ENCODE data around the gene SUMO1.
"Not testable (repeated sequence)": the region's sequence is repeated elsewhere in the genome, so short reads cannot be mapped to it uniquely, and the experiment has no call there.

SUMO1 gene

DNA sequence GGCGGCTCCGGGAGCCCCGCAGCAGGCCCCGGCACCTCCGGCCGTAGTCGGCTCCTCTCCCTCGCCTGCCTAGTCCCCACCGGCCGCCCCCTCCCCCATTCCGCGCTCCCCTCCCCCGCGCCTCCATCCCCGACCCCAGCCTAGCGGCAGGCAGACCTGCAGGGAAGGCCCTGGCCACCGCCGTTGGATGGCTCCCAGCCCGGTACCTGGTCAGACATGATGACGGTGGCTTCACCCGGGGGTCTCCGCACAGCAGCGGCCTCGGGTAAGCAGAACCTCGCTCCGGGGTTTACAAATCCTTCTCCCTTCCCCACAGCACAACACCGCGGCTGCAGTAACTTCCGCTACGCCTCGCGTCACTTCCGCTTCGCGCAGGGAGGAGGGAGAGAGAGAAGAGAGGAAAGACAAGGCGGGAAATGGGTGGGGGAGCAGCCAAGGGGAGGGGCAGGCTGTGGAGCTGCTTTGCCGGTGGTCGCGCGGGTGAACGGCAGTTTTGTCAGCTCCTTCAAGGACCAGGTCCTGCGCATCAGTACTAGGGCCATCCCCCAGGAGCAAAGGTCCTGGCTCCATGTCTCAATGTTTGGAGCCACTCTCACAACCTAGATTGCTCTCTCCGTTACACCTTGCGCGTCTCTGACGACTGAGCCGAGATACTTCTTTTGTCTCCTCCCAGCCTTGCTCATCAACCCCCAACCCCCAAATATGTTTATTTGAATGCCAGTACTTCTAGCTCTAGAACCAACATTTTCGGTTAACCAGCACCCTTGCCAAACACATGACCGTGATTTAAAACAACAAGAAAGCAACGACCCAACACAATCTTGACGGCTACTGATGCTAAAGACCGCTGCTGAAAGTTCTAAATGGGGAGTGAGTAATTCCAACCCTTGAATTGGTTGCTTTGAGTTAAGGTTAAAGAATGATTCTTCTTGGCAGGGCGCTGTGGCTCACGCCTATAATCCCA lies at the start of gene SUMO1:
SUMO1 (minus strand) TSS at position 364 of the 964 bp plus-strand sequence; CDS start at position 218, 146 bp downstream.
- peak within 1 kb of the TSS; percentile 89 for H3K4me3 ChIP-seq (ENCODE audit: low read depth, low read length)

DNA sequence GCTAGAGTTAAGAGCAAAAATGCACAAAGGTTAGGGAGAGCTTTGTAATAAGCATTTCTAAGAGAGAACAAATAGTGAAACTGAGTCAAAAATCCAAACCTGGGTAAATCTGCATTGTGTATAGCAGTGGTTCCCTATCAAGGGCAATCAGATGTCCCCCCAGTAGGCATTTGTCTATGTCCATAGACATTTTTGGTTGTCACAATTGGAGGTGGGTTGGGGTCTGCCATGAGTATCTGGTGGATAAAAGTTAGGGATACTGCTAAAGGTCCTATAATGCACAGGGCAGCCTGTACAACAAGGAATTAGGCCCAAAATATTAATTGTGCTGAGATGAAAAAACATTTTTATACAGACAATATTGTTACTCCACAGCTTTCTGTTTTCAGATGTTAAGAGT lies 48.2 kb upstream of the SUMO1 start:
- H3K4me3 ChIP-seq (ENCODE audit: low read depth, low read length), result no peak overlapping the region

DNA sequence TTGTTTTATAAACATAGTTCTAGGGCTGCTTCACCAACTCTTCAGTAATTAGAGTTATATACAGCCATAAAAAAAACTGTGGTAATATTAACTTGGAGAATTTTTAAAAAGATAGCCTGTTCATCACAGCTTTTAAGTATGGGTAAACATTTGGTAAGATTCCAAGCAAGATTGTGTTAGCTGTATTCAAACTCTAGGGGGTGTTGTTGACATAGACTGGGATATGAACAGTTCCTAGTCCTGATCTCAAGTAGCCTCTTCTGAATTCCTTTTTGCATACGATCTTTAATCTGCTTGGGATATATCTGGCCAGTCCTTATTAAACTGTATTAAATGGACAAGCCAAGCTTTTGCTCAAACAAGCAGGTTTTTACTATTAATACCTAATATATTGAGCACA lies 40.5 kb upstream of the SUMO1 start:
- H3K4me3 ChIP-seq (ENCODE audit: low read depth, low read length), result no peak overlapping the region

DNA sequence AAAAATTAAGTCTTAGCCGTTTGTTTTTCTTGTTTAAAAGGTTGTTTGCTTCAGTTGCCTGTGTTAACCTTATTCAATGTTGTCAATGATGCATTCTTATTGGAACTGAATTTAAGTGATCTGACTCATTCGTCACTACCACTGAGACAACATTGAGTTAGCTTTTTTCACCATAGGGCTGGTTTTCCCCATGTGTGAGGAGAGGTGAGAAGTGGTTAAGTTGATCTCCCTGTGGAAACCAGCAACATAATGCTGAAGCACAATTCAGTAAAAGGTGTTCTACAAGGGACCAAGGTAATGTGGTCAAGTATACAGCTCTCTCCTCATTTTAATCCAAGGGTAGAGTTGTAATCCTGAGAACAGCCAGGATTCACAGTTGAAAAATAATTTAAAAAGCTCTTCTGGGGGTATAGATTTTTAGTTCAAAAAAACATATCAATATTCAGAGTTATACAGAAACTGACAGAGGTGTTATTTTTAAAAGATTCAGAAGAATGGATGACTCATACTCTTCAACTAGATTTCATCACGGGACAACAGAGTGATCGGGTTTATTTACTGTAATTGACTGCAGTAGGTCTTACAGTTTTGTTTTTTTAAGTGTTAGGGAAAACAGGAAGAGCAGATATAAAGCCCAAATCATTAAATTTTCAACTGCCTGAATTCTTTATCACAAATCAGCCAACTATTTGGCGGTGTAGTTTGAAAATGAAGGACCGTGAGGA lies 39.8 kb upstream of the SUMO1 start:
- H3K4me3 ChIP-seq (ENCODE audit: low read depth, low read length), result no peak overlapping the region

DNA sequence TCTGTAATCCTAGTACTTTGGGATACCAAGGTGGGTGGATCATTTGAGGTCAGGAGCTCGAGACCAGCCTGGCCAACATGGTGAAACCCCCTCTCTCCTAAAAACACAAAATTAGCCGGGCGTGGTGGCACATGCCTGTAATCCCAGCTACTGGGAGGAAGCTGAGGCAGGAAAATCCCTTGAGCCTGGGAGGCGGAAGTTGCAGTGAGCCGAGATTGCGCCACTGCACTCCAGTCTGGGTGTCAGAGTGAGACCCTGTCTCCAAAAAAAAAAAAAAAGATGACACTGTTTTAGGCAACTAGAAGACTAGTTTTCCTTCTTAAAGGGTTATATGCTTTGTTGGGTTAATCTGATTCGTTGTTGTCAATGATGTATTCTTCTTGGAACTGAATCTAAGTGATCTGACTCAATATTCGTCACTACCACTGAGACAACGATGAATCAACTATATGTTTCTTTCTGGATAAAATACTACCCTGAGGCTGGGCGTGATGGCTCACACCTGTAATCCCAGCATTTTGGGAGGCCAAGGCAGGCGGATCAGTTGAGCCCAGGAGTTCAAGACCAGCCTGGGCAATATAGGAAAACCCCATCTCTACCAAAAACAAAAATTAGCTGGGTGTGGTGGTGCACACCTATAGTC lies 37.8 kb upstream of the SUMO1 start:
- H3K4me3 ChIP-seq (ENCODE audit: low read depth, low read length), result not testable (repeated sequence)

DNA sequence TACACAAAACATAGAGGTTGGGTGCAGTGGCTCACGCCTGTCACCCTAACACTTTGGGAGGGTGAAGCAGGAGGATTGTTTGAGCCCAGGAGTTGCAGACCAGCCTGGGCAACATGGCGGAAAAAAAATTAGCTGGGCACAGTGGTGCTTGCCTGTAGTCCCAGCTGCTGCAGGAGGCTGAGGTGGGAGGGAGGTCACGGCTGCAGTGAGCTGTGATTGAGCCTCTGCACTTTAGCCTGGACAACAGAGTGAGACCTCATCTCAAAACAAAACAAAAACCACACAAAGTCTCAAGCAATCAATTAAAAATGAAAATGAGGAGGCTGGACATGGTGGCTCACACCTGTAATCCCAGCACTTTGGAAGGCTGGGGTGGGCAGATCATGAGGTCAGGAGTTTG lies 32.1 kb upstream of the SUMO1 start:
- no peak overlapping the region for H3K4me3 ChIP-seq (ENCODE audit: low read depth, low read length)

DNA sequence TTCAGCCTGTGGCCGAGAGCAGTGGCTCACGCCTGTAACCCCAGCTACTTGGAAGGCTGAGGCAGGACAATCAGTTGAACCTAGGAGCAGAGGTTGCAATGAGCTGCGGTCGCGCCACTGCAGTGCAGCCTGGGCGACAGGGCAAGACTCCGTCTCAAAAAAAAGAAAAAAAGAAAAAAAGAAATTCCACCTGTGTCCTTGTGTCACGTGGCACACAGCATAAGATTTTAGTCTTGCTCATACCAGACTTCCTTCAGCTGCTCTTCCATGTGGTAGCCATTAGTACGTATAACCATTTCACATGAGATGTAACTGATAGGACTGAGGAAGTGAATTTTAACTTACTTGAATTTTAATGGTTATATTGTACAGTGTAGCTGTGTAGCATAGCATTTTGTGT lies 31.2 kb upstream of the SUMO1 start:
- H3K4me3 ChIP-seq (ENCODE audit: low read depth, low read length), result no peak overlapping the region

DNA sequence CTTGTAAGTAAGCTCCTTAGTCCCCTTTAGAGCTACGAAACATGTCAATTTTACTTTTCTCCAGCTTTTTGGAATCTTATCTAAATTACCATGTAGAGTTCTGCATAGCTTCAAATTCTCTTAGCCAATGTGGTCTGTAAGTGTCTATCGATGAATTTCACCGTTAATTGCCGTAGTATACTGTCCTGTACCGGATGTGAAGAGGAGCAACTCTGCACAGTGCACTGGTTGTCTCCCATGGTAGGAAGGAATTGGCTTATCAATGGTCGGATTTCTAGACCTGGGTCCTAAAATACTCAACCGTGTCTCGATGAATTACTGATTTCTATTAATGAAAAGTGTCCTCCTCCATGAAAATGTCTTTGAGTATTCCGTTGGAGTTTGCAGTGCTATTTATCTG lies 29.1 kb upstream of the SUMO1 start:
- H3K4me3 ChIP-seq (ENCODE audit: low read depth, low read length), result peak overlapping the region; percentile 100

DNA sequence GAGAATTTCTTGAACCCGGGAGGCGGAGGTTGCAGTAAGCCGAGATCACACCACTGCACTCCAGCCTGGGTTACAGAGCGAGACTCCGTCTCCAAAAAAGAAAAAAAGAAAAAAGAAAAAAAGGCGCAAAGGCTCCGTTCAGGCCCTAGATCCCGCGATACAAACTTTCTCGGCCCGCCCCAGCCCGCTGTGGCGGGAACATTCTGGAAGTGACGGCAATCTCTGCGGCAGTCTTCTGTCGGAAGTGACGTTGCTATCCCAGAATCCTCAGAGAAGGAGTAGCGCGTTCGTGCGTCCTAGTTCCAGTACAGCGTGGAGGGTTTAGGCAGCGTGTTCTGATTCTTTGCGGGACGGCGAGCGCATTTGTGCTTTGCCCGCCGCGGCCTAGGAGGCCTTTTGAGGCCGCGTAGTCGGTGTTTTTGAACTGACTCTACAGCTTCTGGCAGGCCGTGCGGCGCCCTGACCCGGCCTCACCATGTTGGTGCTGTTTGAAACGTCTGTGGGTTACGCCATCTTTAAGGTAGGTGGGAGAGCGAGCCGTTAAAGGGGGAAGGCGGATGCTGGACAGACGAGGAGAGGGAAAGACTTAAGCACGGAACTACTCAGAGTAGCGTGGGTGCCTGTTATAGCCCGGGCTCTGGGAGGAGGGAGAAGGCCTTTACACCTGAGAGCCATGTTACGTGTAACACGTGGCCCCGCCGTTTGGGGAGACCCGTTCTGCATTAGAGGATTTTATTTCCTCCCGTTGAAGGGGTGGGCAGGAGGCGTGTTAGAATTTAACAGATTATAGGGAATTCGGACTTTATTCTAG lies 27.3 kb upstream of the SUMO1 start, which contains the start of gene NOP58:
NOP58 (plus strand) TSS at position 297 of the 811 bp plus-strand sequence; CDS start at position 476, 179 bp downstream.
- peak within 1 kb of the TSS; percentile 100 for H3K4me3 ChIP-seq (ENCODE audit: low read depth, low read length)

DNA sequence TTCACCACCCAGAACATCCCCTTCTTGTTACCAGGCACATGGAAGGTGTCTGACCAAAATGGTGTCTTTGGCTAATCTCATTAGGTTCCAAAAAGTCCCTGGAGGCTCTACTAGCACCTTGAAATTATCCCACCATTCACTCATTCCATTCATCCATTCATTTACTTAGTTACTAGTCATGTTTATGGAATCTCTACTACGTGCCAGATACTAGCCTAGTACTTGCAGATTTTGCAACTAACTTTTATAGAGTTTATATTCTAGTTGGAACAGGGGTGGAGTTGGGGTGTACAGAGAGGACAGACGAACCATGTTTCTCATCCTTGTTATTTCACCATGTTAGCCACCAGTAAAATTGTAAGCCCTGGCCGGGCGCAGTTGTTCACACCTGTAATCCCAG lies 23.1 kb upstream of the SUMO1 start:
- no peak overlapping the region for H3K4me3 ChIP-seq (ENCODE audit: low read depth, low read length)

DNA sequence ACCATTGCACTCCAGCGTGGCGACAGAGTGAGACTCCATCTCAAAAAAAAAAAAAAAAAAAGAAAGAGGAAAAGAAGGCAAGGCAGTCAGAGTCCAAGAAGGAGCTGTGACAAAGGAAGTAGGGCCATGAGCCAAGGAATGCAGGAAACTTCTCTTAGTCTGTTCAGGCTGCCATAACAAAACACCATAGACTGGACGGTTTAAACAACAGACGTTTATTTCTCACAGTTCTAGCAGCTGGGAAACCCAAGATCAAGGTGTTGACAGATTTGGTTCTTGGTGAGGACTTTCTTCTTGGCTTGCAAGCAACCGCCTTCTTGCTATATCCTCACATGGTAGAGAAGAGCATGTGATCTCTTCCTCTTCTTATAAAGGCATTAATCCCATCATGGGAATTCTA lies 13.1 kb upstream of the SUMO1 start:
- no peak overlapping the region for H3K4me3 ChIP-seq (ENCODE audit: low read depth, low read length)

DNA sequence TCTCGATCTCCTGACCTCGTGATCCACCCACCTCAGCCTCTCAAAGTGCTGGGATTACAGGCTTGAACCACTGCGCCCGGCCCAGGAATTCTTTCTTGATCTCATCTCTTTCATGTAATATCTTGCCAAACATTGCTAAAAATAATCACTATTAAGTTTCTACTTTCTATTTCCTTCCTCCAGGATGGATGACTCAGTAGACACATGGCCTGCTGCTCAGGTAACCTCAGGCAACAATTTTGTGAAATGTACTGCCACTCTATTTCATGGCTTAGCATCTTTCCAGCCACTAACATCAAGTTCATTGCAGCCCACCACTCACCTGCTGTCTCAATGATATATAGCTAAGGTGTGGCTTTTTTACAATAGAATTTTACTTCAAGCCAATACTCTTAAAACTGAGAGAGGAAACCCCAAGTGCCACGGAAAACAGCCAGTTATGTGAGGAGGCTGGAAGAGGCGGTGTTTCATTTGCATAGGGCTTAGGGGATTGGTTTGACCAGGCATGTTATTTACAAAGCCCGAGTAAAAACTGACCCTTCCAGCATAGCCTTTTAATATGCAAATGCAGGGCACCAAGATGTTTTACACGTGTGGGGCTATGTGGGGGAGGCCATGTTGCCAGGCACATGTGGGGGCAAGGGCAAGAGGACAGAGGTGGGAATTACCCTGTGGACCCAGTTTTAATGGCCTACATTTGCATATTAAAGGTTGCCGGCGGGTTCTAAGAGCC lies 11.3 kb upstream of the SUMO1 start:
- no peak overlapping the region for H3K4me3 ChIP-seq (ENCODE audit: low read depth, low read length)

DNA sequence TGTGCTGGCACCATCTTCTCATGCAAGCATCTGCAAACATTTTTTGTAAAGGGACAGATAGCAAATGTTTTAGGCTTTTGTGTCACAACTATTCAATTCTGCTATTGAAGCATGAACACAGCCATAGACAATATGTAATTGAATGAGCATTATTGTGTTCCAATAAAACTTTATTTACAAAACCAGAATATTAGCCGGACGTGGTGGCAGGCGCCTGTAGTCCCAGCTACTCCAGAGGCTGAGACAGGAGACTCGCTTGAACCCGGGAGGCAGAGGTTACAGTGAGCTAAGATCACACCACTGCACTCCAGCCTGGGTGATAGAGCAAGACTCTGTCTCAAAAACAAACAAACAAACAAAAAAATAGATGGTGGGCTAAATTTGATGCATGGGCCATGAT lies 9.3 kb upstream of the SUMO1 start:
- H3K4me3 ChIP-seq (ENCODE audit: low read depth, low read length), result not testable (repeated sequence)

DNA sequence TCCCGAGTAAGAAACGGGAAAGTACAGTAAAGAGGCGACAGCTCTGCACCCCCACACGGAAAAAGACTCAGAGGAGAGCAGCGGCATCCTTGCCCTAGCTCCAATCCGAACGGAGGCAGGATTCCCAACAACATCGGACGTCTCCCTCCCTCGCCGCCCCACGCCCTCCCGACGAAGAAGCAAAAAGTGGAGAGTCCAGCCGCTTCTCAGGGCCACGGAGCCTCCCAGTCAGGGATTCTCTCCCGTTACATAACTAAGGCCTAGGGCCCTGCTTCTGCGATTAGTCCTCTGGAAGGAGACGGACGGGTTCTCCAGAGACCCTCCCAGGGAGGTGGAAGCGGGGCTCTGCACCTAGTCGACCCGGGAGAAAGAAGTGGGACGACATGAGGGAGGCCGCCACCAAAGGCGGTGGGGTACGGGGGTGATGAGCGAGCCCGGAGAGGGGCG lies 587 bp downstream of the SUMO1 start:
- peak overlapping the region; percentile 89 for H3K4me3 ChIP-seq (ENCODE audit: low read depth, low read length)

DNA sequence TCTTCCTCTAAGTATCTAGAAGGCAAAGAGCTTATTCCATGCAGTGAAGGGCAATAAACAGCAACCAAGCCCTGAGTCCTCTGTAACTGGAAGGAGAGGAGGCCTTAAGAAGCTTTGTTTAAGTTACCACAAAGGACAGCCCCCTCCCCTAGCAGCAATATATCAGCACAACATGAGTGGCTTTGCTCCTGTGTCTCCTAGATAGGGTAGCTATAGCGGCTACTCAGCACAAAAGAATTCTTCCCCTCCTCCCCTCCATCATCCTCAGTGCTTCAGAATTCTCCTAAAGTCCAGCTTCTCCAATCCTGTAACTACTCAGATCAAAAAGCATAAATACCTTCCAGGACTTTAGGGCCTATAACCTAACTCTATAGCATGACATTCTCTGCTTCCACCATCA lies 16.5 kb downstream of the SUMO1 start:
- no peak overlapping the region for H3K4me3 ChIP-seq (ENCODE audit: low read depth, low read length)

DNA sequence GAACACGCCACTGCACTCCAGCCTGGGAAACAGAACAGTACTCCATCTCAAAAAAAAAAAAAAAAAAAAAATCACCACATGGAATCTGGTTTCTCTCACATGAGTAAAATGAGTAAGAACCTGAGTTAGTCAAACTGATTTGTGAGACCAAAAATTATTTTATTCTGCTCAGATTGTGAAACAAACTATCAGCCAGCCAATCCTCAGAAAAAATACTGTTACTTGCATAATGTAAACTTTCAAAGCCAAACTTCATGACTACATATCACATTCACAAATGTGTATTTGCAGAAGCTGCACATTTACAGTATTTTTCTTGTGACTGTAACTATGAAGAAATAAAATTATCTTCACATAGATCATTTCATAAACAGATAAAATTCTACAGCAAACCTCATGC lies 23.2 kb downstream of the SUMO1 start:
- no peak overlapping the region for H3K4me3 ChIP-seq (ENCODE audit: low read depth, low read length)

DNA sequence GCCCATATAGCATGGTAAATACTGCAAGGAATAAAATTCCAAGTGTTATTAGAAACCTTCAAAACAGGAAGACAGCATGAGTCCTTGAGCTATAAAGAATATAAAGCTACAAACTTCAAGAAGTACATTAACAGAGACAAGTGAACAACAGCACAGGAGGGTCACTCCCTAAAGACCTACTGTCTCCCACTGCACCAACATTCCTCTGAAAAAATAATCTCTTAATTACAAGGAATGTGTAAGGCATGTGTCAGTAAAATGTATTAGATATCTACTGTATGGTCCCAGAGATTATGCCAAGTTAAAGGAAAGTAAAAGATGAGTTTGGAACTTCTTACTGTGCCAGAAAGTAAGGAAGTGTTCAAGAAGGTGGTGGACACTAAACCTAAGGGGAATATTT lies 29.9 kb downstream of the SUMO1 start:
- no peak overlapping the region for H3K4me3 ChIP-seq (ENCODE audit: low read depth, low read length)

DNA sequence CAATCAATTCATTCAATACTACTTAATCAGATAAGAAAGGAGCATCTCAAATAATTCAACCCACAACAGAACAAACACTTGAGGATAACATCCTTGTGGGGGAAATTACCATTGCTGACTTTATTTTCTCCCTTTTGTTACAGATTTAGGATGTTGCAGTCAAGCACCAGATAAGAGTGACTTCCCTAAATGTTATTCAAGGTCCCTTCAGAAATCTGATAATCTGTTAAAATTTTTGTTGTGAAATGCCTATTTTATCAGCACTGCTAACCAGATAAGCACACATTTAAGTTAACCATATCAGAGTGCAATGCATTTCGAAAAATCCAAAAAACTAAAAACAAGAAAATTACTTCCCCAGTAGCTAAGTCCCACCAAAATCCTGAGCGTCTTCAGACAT lies 33.5 kb downstream of the SUMO1 start:
- no peak overlapping the region for H3K4me3 ChIP-seq (ENCODE audit: low read depth, low read length)

DNA sequence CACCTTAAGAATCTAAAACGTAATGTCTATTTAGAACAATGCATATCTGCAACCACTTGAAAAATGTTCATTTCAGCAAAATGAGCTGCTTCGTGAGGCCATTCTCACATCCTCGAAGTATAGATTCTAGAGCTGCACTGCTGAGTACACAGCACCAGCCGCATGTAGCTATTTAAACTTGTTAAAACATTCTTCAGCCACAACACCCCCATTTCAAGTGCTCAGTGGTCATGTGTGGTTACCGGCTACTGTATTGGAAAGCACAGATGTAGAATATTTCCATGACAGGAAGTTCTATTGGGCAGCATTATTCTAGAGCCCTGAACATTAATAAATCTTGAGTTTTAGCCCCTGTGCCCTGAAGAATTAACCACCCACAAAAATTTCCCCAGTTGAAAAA lies 35.0 kb downstream of the SUMO1 start:
- no peak overlapping the region for H3K4me3 ChIP-seq (ENCODE audit: low read depth, low read length)

All from iPS-11a (cell line).